Loucy (cell line): Measurements from ENCODE around the gene FLVCR2.

Source experiments
- EZH2phosphoT487 ChIP-seq: fragments of 200-600 bp; IDR thresholded peaks from 2 replicates; pipeline ENCODE4 v1.6.1; 2018; ENCODE audit warnings: antibody characterized with exemption, mild to moderate bottlenecking, moderate library complexity, borderline replicate concordance
- TF ChIP-seq, protein P1 (sequence below): fragments of 200-600 bp; sonication (generic); conservative IDR thresholded peaks from 2 replicates; pipeline ENCODE4 v1.5.1; 2014; ENCODE audit warnings: mild to moderate bottlenecking, antibody characterized with exemption, low read length

DNA sequence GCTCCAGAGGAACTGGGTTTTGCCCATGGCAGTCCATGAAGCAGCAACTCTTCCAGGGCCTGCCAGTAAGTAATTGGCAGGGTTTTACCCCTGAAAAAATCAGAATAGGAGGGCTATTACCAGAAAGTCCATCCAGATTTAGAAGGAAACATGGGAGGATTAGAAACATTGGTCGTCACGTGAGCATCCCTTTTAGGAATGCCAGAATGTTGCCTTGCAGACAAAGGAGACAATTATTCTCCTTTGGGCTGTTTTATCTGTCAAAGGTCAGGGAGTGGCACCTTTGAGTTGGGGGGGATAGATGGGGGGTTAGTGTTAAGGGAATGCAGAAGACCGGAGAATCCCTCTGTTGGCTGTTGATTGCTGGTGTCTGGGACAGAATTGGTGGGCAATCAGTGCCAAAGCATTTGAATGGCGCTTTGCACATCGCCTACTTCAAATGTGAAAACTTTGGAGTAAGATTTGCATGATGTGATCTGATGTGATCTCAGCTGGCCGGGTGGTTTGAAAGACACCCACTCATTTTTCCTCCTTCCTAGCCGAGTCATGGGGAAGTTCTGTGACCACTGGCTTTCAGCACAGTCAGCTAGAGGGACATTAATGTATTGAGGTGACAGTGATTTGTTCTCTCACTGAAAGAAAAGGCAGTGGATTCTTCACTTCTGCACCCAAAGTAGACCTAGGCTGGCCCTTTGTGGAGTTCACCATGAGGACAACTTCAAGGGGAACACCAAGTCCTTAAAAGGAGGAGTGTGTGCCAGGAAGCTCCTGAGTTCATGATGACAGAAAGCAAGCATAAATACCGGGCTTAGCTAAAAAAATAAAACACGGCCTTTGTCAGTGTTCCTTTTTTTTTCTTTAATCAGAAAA, 31.4 kb downstream of the FLVCR2 start:
- TF ChIP-seq, protein P1, sequence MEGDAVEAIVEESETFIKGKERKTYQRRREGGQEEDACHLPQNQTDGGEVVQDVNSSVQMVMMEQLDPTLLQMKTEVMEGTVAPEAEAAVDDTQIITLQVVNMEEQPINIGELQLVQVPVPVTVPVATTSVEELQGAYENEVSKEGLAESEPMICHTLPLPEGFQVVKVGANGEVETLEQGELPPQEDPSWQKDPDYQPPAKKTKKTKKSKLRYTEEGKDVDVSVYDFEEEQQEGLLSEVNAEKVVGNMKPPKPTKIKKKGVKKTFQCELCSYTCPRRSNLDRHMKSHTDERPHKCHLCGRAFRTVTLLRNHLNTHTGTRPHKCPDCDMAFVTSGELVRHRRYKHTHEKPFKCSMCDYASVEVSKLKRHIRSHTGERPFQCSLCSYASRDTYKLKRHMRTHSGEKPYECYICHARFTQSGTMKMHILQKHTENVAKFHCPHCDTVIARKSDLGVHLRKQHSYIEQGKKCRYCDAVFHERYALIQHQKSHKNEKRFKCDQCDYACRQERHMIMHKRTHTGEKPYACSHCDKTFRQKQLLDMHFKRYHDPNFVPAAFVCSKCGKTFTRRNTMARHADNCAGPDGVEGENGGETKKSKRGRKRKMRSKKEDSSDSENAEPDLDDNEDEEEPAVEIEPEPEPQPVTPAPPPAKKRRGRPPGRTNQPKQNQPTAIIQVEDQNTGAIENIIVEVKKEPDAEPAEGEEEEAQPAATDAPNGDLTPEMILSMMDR, result no peak
- no peak for TF ChIP-seq EZH2phosphoT487
